Liver (tissue), 3 donors: ENCODE data around the gene IRAK1BP1.

Source experiments
- EGR1 ChIP-seq, 2 donors: IDR thresholded peaks; 2 replicates each; pipeline ENCODE4 v1.6.1; 2016 to 2018; ENCODE audit warnings: antibody characterized with exemption in 2 of 2, low read depth in 2 of 2
- GABPA ChIP-seq, 2 donors: IDR thresholded peaks in 1 of 2; conservative IDR thresholded peaks in 1 of 2; 2 replicates each; pipeline ENCODE4 v1.6.1; 2016; ENCODE audit warnings: antibody characterized with exemption in 2 of 2, mild to moderate bottlenecking in 1 of 2, moderate library complexity in 1 of 2
- JUND ChIP-seq, 2 donors: IDR thresholded peaks; 2 replicates each; pipeline ENCODE4 v1.6.1; 2016; ENCODE audit warnings: antibody characterized with exemption in 2 of 2
- SP1 ChIP-seq: IDR thresholded peaks from 2 replicates; pipeline ENCODE4 v1.6.1; 2018; ENCODE audit warnings: antibody characterized with exemption, mild to moderate bottlenecking
- TAF1 ChIP-seq: conservative IDR thresholded peaks from 2 replicates; pipeline ENCODE4 v1.6.1; 2016; ENCODE audit warnings: antibody characterized with exemption, mild to moderate bottlenecking
- TF ChIP-seq, protein P1 (sequence below): fragments of 150-350 bp; IDR thresholded peaks from 2 replicates; pipeline ENCODE4 v1.5.1; 2017; ENCODE audit warnings: improper control_type of control experiment, low read depth, low read length; ENCODE audit not compliant: missing input control
- TF ChIP-seq, protein P2 (sequence below): IDR thresholded peaks from 2 replicates; pipeline ENCODE4 v1.6.1; 2016; ENCODE audit warnings: antibody characterized with exemption
- TF ChIP-seq, protein P3 (sequence below): IDR thresholded peaks from 2 replicates; pipeline ENCODE4 v1.6.1; 2016; ENCODE audit warnings: antibody characterized with exemption, mild to moderate bottlenecking
- TF ChIP-seq, protein P4 (sequence below): IDR thresholded peaks from 2 replicates; pipeline ENCODE4 v1.6.1; 2016; ENCODE audit warnings: antibody characterized with exemption
- donor health status: healthy.
- donor health status: healthy.

DNA sequence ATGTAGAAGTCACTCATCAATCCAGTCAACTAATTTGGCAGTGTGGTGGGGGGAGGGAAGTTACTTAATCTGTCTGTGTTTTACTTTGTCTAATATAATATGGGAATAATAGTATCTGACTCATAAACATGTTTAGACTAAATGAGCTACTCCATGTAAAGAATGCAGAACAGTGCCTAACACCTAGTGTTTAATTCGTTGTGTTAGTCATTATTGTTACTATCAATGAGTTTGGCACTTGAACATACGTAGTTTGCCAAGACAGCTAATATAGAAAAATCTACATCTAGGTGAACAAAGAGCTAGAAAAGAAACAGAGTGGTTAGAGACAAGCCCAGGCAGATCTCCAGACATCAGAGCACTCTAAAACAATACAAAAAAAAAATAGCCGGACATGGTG, 49.1 kb downstream of the IRAK1BP1 start:
- TF ChIP-seq, protein P1, sequence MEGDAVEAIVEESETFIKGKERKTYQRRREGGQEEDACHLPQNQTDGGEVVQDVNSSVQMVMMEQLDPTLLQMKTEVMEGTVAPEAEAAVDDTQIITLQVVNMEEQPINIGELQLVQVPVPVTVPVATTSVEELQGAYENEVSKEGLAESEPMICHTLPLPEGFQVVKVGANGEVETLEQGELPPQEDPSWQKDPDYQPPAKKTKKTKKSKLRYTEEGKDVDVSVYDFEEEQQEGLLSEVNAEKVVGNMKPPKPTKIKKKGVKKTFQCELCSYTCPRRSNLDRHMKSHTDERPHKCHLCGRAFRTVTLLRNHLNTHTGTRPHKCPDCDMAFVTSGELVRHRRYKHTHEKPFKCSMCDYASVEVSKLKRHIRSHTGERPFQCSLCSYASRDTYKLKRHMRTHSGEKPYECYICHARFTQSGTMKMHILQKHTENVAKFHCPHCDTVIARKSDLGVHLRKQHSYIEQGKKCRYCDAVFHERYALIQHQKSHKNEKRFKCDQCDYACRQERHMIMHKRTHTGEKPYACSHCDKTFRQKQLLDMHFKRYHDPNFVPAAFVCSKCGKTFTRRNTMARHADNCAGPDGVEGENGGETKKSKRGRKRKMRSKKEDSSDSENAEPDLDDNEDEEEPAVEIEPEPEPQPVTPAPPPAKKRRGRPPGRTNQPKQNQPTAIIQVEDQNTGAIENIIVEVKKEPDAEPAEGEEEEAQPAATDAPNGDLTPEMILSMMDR, result no peak
- TF ChIP-seq, protein P2, sequence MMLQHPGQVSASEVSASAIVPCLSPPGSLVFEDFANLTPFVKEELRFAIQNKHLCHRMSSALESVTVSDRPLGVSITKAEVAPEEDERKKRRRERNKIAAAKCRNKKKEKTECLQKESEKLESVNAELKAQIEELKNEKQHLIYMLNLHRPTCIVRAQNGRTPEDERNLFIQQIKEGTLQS, result no peak
- TF ChIP-seq JUND (IDR thresholded peaks at IDR 0.05) (no peak), SP1 (no peak), EGR1 (IDR thresholded peaks at IDR 0.05; ENCODE audit: low read depth in 2 of 2) (no peak), GABPA (IDR thresholded peaks at IDR 0.05 in 1 of 2, conservative IDR thresholded peaks at IDR 0.05 in 1 of 2) (no peak), TAF1 (no peak)
- TF ChIP-seq, protein P3, sequence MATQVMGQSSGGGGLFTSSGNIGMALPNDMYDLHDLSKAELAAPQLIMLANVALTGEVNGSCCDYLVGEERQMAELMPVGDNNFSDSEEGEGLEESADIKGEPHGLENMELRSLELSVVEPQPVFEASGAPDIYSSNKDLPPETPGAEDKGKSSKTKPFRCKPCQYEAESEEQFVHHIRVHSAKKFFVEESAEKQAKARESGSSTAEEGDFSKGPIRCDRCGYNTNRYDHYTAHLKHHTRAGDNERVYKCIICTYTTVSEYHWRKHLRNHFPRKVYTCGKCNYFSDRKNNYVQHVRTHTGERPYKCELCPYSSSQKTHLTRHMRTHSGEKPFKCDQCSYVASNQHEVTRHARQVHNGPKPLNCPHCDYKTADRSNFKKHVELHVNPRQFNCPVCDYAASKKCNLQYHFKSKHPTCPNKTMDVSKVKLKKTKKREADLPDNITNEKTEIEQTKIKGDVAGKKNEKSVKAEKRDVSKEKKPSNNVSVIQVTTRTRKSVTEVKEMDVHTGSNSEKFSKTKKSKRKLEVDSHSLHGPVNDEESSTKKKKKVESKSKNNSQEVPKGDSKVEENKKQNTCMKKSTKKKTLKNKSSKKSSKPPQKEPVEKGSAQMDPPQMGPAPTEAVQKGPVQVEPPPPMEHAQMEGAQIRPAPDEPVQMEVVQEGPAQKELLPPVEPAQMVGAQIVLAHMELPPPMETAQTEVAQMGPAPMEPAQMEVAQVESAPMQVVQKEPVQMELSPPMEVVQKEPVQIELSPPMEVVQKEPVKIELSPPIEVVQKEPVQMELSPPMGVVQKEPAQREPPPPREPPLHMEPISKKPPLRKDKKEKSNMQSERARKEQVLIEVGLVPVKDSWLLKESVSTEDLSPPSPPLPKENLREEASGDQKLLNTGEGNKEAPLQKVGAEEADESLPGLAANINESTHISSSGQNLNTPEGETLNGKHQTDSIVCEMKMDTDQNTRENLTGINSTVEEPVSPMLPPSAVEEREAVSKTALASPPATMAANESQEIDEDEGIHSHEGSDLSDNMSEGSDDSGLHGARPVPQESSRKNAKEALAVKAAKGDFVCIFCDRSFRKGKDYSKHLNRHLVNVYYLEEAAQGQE, result no peak
- TF ChIP-seq, protein P4, sequence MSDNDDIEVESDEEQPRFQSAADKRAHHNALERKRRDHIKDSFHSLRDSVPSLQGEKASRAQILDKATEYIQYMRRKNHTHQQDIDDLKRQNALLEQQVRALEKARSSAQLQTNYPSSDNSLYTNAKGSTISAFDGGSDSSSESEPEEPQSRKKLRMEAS, result no peak
